Islet of Langerhans (tissue), 1 donor: ENCODE measurements around the gene CTU1.

Experiments
- FAIRE-seq: peaks from one replicate; lab custom pipeline; 2011; peaks lifted over from hg19 to GRCh38; lab: Jason Lieb, UNC

The CTU1 gene

DNA sequence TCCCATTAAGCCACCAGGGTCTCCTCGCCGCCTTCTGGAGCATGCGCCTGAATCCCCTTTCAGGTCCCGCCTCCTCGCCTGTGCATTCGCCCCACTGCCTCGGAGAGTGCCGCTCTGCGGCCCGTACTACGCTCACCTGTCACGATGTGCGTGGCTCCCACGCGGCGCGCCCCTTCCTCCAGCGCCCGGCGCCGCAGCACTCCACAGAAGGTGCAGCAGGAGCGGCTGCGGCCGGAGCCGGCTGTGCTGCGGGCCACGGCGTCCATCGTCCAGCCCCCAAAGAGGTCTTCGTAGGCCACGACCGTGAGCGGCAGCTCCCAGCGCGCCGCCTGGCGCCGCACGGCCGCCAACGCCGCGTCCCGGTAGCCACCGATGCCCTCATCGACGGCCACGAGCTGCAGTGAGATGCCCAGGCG, 4.3 kb downstream of the CTU1 start:
- FAIRE-seq = no peak

DNA sequence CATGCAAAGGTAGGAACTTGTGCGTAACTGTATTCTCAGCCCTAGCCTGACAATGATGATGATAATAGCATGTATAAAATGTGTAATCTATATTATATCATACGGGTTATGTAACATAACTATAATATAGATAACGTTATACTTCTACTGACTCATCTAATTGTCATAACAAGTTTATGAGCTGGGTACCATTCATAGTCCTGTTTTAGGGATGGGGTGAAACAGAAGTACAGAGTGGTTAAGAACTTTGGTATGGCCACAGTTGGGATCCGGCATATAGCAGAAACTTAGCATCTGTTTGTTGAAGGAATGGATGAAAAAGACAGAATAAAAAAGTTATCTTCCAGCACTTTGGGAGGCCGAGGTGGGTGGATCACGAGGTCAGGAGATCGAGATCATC, 5.2 kb downstream of the CTU1 start:
- no peak for FAIRE-seq

DNA sequence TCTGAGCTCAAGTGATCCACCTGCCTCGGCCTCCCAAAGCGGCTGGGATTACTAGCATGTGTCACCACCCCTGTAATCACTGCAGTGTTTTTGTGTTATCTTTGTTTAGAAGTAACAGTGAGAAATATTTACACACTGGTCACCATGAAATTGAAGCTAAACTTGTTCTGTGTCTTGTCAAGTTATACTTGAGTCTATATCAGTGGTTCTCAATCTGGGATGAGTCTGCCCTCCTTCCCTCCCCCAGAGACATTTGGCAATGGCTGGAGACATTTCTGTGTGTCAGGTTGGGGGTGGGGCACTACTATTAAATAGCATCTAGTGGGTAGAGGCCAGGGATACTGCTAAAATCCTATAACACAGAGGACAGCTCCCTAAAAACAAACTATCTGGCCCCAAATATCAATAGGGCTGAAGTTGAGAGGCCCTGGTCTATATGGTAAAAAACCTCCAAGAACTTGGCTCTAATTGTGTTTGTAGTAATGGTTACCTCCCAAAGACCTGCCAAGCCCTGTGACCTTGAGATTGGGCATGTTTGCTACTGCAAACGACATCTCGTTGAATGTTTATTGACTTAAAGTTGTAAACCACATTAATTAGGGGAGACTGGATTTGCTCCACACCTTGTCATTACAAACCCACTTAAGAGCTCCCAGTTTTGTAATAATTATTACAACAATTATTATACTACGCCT, 6.9 kb downstream of the CTU1 start:
- no peak for FAIRE-seq

DNA sequence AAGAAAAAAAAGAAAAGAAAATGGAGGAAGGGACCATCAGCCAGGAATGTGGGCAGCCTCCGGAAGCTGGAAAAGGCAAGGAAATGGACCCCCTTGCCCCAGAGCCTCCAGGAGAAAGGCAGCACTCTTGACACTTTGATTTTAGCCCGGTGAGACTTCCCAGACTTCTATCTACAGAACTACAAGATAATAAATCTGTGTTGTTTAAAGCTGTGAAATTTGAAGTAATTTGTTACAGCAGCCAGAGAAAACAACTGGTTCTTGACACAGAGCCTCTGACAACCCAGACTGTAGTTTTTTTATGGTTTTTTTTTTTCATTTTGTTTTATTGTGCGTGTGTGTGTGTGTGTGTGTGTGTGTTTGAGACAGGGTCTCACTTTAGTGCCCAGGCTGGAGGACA, 7.6 kb downstream of the CTU1 start:
- no peak for FAIRE-seq

DNA sequence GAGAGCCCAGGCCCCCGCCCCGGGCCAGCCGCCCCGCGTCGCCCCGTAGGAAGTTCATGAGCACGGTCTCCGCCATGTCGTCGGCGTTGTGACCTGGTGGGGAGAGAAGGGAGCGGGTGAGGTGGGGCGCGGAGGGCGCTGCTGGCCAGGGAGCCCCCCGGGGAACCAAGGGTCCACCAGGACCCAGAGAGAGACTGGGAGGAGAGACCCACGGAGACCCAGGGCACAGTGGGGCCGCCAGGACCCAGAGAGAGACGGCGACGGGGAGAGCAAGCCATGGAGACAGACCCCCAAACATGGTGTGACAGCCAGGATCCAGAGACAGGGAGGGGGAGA, 9.2 kb downstream of the CTU1 start:
- FAIRE-seq = no peak

DNA sequence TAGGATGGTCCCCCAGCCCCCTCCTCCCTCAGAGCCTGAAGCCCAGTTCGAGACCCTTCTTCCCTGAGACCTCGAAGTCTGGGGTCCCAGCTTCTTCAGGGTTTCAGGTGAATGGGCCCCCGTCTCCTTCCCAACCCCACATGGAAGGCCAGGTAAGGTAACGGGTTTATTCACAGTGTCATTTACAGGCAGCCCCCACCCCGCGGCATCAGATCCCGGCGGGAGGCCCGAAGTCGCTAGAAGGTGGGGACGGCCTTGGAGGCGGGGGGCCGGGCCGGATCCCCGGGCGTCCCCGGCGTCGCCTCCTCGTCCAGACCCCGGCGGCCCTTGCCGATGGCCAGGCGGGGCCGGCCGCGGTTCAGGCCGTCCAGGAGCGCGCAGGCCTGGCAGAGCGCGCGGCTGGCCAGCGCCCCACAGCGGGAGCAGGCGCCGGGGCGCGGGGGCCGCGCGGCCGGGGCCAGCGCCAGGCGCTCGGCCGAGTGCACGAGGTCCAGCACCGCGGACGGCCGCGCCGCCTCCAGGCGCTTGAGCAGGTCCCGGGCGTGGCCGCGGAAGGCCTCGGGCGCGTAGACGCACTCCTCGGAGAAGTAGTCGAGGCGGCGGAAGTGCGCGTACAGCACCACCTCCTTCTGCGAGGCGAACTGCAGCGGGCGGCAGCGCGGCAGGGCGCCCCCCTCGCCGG, 9.7 kb downstream of the CTU1 start:
- FAIRE-seq = no peak

DNA sequence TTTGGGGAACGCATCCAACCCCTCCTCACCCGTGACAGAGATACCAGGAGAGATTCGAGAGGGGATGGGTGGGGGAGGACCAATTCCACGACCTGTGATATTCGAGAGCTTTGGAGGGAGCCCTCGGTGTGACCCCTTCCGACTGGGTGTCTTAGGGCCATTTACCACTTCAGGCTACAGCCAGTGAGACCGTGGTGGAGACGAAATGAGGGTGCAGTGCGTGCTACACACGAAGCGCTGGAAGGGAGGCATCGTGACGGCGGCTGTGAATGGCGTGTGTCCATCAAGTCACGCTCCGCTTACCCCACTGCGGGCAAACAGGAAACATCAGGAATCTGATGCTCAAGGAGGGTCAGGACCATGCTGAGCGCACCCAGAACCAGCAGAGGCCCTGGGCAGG, 10.4 kb downstream of the CTU1 start:
- FAIRE-seq = no peak

DNA sequence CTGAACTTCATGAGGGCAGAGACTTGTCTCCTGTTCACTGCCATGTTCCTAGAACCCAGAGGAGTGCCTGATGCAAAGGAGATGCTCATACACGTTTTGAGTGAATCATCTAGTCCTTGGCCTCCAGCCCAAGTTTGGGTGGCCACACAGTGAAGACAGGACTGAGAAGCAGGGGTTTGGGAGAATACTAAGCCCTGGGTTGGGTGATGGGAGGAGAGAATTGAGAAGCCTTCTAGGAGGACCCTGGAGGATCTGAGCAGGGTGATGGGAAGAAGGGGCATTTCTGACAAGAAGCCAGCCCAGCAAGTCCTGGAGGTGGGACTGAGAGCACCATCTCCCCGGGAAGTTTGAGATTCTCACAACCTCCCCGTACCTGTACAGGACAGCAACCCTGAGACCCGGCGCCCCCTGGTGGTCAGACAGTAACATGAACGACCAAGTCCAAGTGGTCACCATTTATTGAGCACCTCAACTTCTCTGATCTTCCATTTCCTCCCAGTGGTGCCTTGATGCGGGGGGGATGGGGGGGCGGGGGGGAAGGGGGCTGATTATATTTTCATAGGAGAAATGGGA, 11.0 kb downstream of the CTU1 start:
- no peak for FAIRE-seq

DNA sequence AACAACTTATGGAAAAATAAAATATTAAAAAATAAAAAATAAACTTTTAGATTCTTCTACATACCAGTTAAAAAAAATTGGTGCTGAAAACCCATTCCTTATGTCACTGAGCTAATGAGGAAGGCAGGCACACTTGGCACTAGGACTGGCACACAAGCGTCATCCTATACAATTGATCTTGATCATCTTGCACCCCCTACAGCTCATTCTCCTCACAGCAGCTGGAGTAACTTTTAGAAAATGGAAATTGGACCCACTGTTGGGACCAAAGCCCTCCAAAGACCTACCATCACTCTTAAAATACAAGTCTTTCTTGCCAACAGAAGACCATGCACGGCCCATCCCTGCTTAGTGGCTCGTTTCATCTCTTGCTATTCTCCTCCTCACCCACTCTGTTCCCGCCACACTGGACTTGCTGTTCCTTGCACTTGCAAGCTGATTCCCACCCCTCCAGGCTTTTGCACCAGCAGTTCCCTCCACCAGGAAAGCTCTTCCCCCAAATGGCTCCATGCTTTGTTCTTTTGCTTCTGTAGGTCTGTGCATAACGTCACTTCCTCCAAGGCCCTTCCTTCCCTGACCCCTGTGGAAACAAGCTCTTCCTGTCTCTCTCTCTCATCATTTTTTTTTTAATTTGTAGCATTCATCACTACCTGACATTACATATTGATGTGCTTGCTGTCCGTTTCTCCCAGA, 11.6 kb downstream of the CTU1 start:
- no peak for FAIRE-seq

DNA sequence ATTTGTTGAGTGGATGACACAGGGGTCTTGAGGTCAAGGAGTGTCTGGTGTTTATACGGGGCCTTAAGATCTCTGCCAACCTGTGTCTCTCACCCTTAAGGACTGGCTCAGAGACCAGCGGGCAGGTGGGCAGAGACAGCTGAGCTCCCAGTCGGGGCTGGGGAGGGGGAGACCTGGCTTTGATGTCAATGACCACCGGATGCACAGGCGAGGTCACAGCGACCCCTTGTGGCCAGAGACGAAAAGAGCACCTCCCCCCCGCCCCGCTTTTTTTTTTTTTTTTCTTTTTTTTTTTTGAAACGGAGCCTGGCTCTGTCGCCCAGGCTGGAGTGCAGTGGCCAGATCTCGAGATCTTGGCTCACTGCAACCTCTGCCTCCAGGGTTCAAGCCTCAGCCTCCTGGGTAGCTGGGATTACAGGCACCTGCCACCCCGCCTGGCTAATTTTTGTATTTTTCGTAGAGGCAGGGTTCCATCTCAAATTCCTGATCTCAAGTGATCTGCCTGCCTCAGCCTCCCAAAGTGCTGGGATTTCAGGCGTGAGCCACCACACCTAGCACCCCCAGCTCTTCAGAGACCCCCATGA, 13.4 kb downstream of the CTU1 start:
- no peak for FAIRE-seq

DNA sequence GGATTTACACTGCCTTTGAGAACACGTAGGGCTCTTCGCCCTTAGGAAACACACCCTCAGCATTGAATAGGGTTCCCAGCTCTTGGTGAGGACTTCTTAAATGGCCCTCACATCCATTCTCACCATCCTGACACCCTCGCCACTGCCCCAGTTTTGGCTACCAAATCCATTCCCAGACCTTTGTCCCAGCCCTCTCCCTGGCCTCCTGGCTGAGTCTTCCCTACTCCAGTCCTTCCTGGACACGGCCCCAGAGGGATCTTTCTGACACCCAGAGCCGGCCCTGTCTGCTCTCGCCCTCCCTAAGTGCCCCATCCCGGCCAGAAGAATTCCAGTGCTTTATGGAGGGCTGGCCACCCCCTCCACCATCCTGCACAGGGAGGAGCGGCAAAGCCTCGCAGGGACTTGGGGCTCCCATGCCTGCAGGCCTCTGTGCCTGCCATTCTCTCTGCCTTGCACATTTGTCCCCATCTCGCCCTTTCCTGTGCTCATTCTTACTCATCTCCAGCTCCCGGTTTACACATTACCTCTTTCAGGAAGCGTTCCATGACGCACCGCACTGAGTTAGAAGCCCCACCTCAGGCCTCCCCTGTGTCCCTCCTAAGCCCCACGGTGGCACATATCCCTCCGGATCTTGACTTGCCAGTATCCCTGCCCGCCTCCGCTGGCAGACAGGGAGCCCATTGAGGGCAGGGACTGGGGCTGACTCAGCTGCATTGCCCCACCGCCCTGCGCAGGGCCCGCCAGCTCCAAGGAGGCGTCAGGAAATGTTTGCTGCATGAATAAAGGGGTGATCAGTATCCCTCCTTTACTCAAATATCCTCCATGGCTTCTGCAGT, 14.5 kb downstream of the CTU1 start:
- no peak for FAIRE-seq

DNA sequence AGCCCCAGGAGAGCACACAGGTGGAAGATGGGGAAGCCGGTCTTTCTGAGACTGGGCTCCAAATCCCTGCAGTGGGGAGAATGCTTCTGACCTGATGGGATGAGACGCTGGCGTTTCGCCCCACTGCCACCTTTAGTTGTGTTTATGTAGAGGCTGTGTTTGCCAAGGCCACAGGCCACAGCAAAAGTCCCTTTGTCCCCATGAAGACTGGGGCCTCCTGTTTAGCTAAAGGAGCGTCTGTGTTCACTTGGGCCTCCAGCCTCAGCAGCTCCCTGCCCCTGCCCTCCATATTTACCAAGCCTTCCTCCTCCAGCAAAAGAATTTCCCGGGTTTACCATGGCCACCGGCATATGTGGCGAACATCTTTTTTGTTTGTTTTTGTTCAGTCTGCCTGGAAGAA, 15.1 kb downstream of the CTU1 start:
- no peak for FAIRE-seq

DNA sequence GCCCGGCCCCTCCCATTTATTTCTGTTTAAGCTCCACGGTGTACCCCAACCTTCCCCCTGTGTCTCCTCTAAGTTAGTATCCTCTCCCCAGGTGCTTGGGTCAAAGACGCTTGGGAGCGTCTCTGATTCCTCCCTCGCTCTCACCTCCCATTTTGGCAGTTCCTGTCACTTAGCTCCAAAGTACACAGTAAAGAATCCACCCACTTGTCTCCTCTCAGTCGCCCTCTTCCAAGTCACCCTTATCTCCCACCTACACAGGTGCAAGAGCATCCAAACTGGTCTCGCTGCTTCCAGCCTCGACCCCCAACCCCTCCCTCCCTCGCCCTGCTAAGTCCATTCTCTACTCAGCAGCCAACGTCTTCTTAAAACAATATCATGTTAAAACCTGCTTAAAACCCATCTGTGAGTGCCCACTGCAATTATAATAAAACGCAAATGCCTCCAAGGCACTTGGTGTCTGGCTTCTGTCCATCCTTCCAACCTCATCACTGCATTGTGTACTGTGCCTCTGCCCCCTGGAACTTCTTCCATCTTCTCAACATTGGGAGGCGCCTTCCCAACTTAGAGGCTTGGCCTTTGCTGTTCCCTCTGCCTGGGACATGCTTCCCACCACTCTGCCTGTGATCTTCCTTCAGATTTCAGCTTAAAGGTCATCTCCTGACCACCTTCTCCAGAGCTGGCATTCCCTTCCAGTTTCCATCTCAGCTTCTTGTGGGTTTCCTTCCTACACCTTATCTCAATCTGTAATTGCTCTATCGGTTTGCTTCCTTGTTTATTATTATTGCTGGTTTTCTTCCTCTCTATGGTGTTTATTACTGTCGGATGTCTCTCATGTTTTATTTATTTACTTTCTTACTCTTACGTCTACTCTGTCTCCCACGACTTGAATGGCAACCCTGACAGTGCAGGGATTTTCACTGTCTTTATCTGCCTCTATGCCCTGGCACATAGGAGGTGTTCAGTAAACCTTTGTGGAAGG, 16.0 kb downstream of the CTU1 start:
- FAIRE-seq = no peak

DNA sequence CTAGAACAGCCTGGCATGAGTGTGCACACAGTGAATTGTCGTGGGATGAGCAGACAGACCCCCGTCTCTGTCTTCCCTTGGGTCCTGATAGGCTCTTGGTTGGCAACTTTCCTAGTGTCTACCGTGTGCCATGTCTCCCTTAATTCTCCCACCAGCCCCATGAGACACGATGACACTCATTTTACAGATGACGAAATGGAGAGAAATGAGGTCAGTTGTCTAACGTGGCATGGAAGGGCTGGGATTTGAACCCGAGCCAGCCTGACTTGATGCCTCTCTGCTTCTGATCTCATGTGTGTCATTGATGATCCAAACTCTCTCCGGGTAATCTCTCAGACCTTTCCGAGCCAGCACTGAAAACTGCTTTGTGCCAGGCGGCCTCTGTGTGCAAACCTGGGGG, 17.1 kb downstream of the CTU1 start:
- FAIRE-seq = no peak

DNA sequence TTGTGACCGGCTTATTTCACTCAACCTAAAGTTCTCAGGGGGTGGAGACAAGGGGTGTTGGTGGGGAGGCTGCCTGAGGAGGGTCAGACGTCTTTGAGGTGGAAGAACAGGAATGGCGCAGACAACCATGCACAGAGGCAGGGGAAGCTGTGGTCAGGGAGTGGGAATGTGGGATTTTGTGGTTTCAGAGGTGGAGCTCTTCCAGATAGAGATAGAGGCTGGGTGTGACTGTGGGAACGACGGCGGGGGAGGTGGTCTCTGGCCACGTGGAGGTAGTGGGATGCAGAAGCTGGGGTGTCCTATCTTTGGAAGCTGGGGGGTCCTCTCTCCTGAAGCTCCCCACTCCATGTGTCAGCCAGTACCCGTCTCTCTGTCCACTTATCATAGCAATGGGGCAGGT, 17.7 kb downstream of the CTU1 start:
- FAIRE-seq = no peak

DNA sequence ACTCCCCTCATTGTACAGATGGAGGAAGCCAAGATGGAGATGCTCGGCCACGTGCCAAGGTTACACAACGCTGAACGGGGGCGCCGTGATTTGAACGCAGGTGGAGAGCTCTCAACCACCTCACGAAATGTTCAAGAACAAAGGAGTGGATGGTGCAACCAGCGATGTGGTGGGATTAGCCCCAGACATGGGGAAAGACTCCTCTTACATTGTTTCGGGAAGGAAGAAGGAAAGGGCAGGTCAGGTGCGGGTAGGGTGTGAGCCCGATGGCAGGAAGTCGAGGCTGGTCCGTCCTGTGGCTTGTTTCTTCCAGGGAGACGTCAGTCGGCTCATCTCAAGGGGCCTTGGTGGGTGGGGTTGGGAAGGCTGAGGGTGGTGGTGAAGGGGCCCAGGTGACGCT, 18.4 kb downstream of the CTU1 start:
- FAIRE-seq = no peak

DNA sequence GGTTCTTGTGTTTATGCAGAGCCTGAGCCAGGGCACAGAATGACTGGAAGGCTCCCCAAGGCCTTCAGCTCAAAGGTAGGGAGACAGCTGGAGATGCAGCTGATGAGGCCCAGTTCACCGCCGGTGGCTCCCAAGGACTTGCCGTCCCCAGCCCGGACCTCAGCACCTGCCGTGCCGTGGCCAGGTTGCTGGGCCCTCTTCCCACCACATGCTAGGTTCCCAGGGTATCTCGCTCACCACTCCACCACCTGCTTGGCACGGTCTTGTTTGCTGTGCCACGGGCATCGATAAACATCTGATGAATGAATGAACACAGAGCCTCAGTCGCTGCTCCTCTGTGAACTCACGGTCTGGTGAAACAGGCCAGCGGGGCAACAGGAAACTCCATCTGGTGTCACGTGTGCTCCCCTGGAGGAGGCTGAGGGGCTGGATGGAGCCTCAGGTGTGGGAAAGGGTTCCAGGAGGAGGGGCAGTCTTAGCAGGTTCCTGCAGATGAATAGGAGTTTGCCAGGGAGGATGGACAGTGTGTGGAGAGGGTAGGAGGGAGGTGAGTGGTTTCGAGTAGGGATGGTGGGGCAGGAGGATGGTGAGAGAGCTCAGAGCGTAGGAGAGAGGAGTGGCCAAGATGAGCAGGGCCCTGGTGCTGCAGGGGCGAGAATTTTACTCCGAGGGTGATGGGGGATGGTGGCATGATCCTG, 21.9 kb downstream of the CTU1 start:
- FAIRE-seq = no peak

DNA sequence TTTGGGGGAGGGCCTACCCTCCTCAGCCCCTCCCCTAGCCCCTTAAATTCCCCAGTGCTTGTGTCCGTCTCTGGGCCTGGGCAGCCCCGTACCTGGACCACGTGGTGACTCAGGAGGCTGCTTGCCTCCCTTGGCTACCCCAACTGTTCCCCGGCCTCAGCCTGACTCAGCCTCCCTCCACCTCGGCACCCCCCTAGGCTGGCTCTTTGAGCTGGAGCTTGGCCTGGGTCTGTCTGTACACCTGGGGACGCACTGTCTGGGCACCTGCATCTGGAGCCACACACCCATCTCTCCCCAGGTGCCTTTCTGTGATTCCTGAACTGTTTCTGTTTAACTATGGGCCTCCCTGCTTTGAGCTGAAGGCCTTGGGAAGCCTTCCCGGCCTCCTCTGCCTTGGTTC, 23.7 kb downstream of the CTU1 start:
- FAIRE-seq = no peak

DNA sequence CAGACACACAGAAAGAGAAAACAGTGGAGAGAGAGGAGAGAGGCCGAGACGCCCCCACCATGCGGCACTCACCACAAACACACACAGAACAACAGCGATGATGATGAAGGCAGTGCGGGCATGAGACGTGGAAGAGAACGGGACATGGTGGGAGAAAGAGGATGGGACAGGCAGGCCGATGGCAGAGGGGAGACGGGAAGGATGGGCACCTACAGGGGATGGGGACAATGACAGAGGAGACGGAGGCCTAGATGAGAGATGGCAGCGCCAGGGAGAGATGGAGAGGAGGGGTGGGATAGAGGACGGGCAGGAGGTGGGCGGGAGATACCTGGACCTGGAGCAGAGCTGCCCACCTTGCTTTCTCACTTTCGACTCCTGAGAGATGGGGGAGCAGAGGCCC, 24.4 kb downstream of the CTU1 start:
- FAIRE-seq = no peak

DNA sequence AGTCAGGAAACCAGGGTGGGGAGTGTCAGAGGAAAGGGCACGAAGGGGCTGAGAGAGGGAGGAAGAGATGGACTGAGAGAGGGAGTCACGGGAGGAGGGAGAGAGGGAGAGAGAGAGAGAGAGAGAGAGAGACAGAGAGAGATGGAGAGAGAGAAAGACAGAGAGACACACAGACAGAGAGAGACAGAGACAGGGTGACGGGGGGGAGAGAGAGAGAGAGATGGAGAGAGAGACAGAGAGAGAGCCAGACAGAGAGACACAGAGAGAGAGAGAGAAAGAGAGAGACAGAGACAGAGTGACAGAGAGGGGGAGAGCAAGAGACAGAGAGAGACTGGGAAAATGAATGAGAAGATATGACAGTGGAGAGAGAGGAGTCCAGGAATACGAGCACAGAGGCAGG, 25.0 kb downstream of the CTU1 start:
- FAIRE-seq = no peak
